ENCODE measurements around the gene ABO.
"Not testable (repeated sequence)": the region's sequence is repeated elsewhere in the genome, so short reads cannot be mapped to it uniquely, and the experiment has no call there.

Gene ABO

DNA sequence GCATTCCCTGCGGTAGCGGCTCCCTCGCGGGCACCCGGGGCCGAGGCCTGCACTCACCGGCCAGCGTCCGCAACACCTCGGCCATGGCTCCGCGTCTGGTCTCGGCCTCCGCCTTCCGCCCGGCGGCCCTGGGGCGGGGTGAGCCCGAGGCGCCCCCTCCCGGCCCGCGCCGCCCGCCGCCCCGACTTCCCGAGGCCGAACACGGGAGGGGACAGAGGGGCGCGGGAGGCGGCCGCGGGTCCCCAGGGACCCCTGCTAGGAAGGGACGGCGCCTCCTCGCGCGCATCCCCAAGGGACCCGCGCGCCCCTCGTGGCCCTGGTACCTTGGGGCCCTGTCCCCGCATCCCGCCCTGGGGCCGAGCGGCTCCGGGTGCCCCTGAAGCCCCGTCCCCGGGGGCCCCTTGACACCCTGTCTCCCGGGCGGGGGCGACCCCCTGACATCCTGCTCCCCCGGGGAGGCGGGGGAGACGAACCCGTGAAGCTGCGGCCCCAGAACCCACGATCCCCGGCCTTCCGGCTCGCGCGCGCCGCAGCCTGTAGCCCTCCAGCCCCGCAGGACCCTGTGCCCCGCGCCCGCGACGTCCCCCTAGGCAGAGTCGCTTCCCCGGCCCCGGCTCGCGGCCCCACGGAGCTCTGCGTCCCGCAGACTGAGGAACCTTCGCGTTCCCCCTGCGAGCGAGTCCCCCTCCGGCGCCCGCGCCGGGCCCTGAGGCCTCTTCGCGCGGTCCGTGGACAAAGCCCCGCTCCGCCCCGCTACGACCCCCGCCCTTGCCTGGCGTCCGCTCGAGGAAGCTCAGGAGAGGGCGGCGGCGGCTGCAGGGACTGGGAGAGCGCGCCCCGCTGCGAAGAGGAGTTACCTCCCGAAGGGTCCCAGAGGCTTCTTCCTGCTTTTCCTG, at the start of gene ABO:
Gene ABO, minus strand, starts transcription at position 97 of the 896 bp plus-strand sequence.
- no peak within 1 kb of the TSS for H3K4me3 ChIP-seq (ENCODE audit: control insufficient read depth, low read depth, low read length)

DNA sequence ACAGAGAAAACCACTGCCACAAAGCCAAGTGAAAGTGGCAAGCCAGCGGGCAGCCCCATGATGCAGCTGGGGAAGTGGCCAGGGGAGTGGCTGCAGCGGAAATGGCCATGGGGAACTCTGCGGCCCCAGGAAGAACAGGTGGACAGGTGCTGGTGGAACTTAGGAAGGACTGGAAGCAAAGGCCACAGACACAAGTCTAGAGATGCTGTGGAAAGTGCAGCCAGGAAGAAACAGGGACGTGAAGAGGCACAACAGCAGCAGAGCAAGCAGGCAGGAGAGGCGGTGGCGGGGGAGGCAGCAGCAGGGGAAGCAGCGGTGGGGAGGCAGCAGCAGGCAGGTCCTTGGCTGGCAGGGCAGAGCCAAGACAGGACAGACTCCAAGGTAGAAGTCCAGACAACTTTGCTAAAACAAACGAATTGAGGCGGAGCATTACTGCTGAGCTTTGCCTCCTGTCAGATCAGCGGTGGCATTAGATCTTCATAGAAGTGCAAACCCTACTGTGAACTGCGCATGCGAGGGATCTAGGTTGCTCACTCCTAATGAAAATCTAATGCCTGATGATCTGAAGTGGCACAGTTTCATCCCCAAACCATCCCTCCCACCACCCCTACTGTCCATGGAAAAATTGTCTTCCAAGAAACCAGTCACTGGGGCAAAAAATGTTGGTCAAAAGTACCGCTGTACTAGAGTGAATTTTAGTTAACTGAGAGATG, 49.1 kb upstream of the ABO start:
- H3K4me3 ChIP-seq (ENCODE audit: control insufficient read depth, low read depth, low read length), result no peak overlapping the region
- TF ChIP-seq, protein P1, sequence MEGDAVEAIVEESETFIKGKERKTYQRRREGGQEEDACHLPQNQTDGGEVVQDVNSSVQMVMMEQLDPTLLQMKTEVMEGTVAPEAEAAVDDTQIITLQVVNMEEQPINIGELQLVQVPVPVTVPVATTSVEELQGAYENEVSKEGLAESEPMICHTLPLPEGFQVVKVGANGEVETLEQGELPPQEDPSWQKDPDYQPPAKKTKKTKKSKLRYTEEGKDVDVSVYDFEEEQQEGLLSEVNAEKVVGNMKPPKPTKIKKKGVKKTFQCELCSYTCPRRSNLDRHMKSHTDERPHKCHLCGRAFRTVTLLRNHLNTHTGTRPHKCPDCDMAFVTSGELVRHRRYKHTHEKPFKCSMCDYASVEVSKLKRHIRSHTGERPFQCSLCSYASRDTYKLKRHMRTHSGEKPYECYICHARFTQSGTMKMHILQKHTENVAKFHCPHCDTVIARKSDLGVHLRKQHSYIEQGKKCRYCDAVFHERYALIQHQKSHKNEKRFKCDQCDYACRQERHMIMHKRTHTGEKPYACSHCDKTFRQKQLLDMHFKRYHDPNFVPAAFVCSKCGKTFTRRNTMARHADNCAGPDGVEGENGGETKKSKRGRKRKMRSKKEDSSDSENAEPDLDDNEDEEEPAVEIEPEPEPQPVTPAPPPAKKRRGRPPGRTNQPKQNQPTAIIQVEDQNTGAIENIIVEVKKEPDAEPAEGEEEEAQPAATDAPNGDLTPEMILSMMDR (IDR thresholded peaks at IDR 0.05; ENCODE audit: control insufficient read depth, insufficient read depth, low read depth, low read length, missing control alignments), result no peak
- DNase-seq (ENCODE audit: low read depth), result no peak

More for the DNA sequence above, at the start of gene ABO:
- TF ChIP-seq, protein P1 (IDR thresholded peaks at IDR 0.05; ENCODE audit: control insufficient read depth, insufficient read depth, low read depth, low read length, missing control alignments), result no peak
- DNase-seq (ENCODE audit: low read depth), result no peak

DNA sequence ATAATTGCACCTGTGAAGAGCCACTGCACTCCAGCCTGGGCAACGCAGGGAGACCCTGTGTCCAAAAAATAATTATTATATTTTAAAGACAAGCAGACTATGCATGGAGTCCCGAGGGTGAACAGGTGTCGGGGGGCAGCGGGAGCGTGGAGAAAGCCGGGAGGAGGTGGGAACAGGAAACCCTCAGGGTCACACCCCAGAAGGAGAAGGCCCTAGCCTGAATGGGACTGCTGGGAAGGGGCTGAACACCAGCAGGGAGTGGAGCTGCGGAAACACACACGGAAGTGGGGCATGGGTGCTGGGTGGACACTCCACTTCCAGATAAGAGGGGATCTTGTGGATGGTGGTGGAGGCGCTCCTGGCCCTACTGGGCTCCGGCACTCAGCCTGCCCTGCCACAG, 48.2 kb upstream of the ABO start:
- TF ChIP-seq, protein P1 (IDR thresholded peaks at IDR 0.05; ENCODE audit: control insufficient read depth, insufficient read depth, low read depth, low read length, missing control alignments), result no peak
- H3K4me3 ChIP-seq (ENCODE audit: control insufficient read depth, low read depth, low read length), result no peak overlapping the region
- DNase-seq (ENCODE audit: low read depth), result no peak

DNA sequence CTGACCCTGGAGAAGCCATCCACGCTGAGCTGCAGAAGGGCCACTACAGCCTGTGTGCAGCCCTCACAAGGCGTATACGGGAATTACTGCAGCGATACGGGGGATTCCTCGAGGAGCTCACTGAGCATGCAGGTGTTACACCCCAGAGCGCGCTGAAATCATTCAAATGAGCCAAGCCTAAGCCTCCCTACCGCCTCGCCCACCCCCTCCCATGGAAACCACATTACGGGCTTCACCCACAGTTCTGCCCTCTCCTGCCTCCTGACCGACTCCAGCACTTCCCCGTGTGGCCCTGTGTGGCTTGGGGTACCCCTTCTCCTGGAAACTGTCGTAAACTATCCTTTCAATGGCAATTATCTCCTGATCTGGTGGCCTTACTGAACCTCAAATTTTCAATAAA, 47.7 kb upstream of the ABO start:
- H3K4me3 ChIP-seq (ENCODE audit: control insufficient read depth, low read depth, low read length), result no peak overlapping the region
- DNase-seq (ENCODE audit: low read depth), result no peak
- TF ChIP-seq, protein P1 (IDR thresholded peaks at IDR 0.05; ENCODE audit: control insufficient read depth, insufficient read depth, low read depth, low read length, missing control alignments), result no peak

DNA sequence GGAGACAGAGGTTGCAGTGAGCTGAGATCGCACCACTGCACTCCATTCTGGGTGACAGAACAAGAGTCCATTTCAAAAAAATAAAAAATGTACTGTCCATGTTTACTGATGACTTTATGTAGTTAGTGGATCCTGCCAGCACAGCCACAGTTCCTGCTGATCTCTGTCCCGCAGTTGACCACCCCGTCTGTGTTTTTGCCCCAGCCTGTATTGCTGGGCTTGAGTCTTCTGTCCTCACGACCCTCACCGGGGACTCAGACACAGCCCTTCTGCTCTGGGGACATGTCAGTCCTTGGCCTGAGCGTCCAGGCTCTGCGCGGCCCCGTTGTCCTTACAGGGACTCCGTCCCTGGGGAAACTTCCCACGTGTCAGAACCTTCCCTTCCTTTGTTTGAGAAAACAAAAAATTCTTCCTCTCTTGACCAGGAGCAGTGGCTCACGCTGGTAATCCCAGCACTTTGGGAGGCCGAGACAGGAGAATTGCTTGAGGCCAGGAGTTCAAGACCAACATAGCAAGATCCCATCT, 46.5 kb upstream of the ABO start:
- TF ChIP-seq, protein P1 (IDR thresholded peaks at IDR 0.05; ENCODE audit: control insufficient read depth, insufficient read depth, low read depth, low read length, missing control alignments), result no peak
- DNase-seq (ENCODE audit: low read depth), result no peak
- no peak overlapping the region for H3K4me3 ChIP-seq (ENCODE audit: control insufficient read depth, low read depth, low read length)

DNA sequence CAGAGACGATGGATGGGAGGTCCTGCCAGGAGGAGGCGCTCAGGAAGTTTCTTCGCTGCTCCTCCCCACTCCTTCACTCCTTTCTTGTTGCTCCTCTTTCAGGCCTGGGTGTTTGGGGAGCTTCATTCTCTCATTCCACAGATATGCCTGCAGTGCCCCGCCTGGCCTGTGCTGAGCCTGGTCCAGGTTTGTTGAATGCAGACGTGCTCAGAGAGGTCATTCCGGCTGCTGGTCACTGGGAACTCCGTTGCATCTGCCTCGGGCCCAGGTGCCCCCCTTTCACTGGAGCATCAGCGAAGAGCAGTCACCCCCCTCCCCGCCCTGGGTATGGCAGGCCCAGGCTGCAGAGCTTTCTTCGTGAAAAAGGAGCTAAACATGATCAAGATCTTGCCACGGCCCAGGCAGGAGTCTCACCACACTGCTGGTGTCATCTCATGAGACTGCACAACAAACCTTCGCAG, 45.5 kb upstream of the ABO start:
- H3K4me3 ChIP-seq (ENCODE audit: control insufficient read depth, low read depth, low read length), result no peak overlapping the region

DNA sequence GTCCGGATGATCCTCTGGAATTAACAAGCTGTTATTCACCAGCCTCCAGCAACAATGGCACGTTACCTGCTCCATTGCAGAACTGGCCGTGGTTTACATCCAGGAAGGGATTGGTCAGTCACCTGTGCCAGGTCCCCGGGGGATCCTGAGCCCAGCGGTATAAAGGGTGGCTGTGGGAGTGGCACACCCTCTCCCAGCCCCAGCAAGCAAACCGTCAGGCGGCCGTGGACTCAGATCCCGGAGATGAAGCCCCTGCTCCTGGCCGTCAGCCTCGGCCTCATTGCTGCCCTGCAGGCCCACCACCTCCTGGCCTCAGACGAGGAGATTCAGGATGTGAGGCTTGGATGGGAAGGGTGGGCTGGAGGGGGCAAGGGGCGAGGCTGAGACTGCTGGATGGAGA, 42.5 kb upstream of the ABO start:
- not testable (repeated sequence) for H3K4me3 ChIP-seq (ENCODE audit: control insufficient read depth, low read depth, low read length); DNase-seq (ENCODE audit: low read depth)

More for the DNA sequence above, 45.5 kb upstream of the ABO start:
- TF ChIP-seq, protein P1 (IDR thresholded peaks at IDR 0.05; ENCODE audit: control insufficient read depth, insufficient read depth, low read depth, low read length, missing control alignments), result no peak
- no peak for DNase-seq (ENCODE audit: low read depth)

Measured in AG09309 (cell line).